Stimulated activated CD8-positive, alpha-beta memory T cell treated with anti-CD3 and anti-CD28 coated beads, Interleukin-15, amount 100 ng/mL, for 1 hour (primary cell): ENCODE results near the gene PAK4.
"Not testable (repeated sequence)": the region's sequence is repeated elsewhere in the genome, so short reads cannot be mapped to it uniquely, and the experiment has no call there.

Source experiments
- DNase-seq: peaks from one replicate; pipeline ENCODE4 v3.0.0-alpha.2; 2020; ENCODE audit warnings: low read depth

PAK4 gene

DNA sequence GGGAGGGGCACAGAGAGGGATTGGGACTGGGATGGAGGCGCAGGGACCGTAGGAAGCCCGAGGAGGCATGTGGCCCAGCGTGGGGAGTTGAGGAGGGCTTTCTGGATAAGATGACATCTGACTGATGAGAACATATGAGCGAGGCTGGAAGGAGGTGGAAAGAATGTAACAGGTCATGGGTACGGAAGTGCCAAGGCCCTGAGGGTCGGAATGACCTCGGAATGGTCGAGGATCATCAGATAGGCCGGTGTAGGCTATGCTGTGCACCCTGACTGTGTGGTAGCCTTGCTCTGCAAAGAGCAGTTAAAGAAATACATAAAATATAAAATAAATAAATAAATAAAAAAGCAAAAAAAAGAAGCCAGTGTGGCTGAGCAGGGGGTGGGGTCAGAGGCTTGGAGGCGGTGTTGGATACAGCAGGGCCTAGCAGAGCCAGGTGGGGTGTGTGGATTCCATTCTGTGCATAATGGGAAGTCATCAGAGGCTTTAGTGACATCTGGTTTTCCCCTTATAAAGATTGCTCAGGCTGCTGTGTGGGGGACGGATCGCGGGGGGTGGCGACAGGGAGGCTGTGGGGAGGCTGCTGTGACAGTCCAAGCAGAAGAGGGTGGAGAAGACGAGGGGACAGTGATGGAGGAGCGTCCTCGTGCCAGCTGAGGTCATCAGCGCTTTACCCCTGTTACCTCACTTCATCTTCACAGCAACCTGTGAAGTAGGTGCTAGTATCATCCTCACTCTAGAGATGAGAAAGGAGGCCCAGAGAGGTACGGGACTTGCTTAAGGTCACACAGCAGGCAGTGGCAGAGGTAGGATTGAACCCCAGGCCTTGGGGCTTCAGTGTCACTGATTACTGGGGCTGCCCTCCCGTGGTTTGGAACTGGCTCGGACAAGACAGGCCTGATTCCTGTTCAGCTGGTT is 5.0 kb downstream of the PAK4 start:
- DNase-seq: no peak

GRCh38 chr19:39131255-39131755 is 5.7 kb downstream of the PAK4 start:
- no peak for DNase-seq

- DNase-seq: no peak
These were observed 6.9 kb downstream of the PAK4 start for GRCh38 chr19:39132344-39132969.

- no peak for DNase-seq
These were observed 8.1 kb downstream of the PAK4 start for GRCh38 chr19:39133431-39134270.

DNA sequence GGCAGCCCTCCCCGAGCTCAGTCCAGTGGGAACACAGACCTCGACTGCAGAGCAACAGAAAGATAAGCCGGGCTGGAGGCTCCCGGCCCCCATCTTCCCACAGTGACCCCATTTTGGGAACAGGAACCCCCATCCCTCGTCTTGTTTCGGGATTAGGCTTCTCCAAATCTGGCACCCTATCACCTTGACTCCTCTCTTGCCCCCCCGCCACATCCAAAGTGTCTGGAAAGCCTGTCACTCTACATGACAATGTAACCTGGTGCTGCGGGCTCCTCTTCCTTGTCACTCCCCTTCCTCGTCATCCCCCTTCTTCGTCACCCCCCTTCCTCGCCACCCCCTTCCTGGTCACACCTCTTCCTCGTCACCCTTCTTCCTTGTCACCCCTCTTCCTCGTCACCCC is 10.1 kb downstream of the PAK4 start:
- DNase-seq: no peak

- no peak for DNase-seq
These were observed 10.8 kb downstream of the PAK4 start for GRCh38 chr19:39136225-39136940.

- no peak for DNase-seq
These were observed 11.5 kb downstream of the PAK4 start for GRCh38 chr19:39137131-39137530.

- DNase-seq: no peak
These were observed 12.9 kb downstream of the PAK4 start for GRCh38 chr19:39138221-39139211.

GRCh38 chr19:39139305-39139874 is 13.8 kb downstream of the PAK4 start:
- no peak for DNase-seq

DNA sequence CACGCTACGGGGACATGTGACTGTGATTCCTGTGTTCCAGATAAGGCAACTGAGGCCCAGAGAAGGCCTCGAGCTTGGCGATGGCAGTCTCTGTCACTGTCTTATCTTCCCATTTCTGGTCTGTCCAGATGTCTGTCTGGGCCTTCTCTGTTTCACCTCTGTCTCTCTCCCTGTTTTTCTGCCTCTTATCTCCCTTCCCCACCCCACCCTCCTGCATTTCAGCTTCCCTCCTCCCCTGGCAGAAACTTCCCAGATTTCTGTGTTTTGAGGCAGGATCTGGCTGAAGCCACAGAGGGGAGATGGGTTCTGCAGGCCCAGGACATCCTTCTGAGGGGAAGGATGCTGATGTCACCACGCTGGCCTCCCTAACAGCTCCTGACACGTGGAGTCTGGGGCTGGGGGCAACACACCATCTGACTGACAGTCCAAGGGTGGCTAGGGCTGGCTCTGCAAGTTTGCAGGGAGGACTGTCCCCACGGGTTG is 14.4 kb downstream of the PAK4 start:
- DNase-seq: no peak

GRCh38 chr19:39140594-39140993 is 15.0 kb downstream of the PAK4 start:
- DNase-seq: no peak

- DNase-seq: no peak
These were observed 16.3 kb downstream of the PAK4 start for GRCh38 chr19:39141929-39142328.

DNA sequence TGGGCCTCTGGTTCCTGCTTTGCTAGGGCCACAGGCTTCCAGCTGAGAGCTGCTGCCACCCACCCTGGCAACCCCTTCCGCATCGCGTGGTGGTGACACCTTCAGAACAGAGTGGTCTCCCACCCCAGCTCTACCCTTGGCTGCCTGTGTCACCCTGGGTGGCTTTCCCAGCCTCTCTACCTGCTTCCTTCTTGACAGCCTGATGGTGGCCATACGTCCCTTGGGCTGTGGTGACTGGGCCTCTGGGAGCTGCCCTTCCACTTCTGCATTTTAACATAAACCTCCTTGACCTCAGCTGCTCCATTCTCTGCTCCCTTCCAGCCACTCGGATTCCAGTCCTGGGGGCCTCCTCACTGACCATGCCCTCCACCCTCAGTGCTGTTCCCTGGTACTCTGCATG is 17.0 kb downstream of the PAK4 start:
- DNase-seq: no peak

DNA sequence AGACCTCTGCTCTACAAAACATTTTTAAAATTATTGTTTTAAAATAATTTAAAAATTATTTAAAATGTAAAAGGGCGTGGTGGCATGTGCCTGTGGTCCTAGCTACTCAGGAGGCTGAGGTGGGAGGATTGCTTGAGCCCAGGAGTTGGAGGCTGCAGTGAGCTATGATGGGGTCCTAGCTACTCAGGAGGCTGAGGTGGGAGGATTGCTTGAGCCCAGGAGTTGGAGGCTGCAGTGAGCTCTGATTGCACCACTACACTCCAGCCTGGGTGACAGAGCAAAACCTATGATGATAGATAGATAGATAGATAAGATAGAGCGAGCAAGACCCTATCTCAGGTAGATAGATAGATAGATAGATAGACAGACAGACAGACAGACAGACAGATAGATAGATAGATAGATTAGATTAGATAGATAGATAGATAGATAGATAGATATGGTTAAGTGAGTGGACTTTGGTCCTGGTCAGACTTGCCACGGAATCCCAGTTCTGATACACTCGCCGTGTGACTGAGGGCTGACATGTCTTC is 18.2 kb downstream of the PAK4 start:
- DNase-seq: not testable (repeated sequence)

- DNase-seq: no peak
These were observed 18.9 kb downstream of the PAK4 start for GRCh38 chr19:39144290-39145071.

DNA sequence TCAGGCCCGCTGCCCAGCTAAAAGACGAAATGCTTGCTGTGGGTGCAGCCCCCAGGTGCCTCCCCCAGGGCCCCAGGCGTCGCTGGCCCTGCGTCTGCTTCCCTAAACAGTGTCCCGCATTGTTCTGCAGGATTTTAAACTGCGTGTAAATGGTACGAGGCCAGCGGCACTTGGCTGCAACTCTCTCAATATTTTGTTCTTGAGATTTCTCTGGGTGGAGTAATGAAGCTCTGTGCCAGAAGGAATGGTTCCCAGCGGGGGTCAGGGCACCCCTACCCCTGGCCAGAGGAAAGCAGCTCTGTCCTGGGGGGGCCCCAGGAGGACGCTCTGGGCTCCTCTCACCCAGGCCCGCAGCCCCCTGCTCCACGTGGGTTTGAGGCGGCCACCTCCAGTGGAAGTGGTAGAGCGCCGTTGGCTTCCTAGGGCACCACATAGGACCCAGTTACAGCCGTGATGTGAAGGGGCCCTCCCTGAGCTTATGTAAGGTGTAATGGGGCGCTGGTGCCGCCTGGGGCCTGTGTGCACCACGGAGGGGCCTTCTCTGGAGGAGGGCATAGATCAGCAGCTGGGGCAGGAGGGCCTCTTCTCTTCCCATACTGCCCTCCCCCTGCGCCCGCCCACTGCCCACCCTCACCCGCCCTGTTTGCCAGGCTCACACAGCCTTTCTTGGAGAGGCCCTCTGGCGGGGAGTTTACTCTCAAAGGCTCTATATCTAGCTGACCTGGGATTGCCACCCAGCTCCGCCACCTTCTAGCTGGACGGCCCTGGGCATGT is 19.8 kb downstream of the PAK4 start:
- no peak for DNase-seq

GRCh38 chr19:39146091-39146490 is 20.5 kb downstream of the PAK4 start:
- DNase-seq: no peak
